Omental fat pad (tissue), 4 donors: ENCODE results near the gene CLGN. TPM values are rescaled to one million over a fixed set of nuclear protein-coding genes. Genes with fewer than 3 reads are reported as not detected.
"Not testable (repeated sequence)": the region's sequence is repeated elsewhere in the genome, so short reads cannot be mapped to it uniquely, and the experiment has no call there.

Source experiments
- ATAC-seq: fragments of 150-250 bp; one replicate; pipeline ENCODE4 v1.9.1; 2016; ENCODE audit warnings: mild to moderate bottlenecking, moderate library complexity; ENCODE audit not compliant: low FRiP score
- DNase-seq: peaks from one replicate; pipeline ENCODE4 v3.0.0-alpha.2; 2019; ENCODE audit warnings: low spot score
- CTCF ChIP-seq, 3 donors: fragments of 450-650 bp; IDR thresholded peaks; one replicate each; pipeline ENCODE4 v1.5.1; 2016 to 2017; ENCODE audit warnings: antibody characterized with exemption in 3 of 3, mild to moderate bottlenecking in 3 of 3, moderate library complexity in 2 of 3
- total RNA-seq, 4 donors: library from RNA; depleted of rRNA; stranded (reverse); fragments of >200 nt; gene quantifications; one replicate each; pipeline ENCODE4 v1.1.0, GENCODE V29; 2016

The CLGN gene
- total RNA-seq, 4 donors from 2014 or later = 0.19 to 0.48 (median 0.38) TPM

DNA sequence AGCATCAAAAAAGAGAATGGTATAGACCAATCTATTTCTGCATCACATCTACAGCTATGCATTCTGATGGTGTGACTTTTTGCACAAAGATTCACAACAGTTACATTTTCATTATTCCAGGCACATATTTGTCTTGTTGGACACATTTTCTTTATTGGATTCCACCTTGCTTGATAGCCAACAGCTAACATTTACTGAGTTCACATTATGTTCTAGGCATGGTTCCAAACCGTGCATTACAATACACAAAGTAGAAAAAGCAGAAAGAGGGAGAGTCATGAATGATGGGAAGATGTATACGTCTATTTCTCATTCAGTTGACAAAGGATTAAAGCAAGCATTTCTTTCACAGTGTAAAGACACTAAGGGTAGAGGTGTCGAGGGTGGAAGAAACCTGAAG, 22.9 kb upstream of the CLGN start:
- TF ChIP-seq CTCF (IDR thresholded peaks at IDR 0.05) = no peak
- DNase-seq (no peak), ATAC-seq (no peak)

DNA sequence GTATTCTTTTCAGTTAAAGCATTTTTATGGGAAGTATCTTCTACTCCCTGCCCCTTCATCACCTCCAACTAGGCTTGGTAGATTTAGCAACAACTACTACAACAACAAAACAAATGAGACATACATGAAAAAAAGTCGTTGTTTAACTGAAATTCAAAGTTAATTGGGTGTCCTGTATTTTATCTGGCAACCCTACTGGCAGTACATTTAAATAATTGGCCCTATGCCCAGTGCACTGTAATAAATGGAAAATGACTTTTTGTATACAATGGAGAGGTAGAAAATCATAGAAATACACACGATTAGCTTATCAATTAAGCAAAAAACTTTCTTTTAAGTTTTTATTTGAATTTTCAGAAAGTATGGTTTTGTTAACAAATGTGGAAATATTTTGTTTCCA, 21.4 kb upstream of the CLGN start:
- TF ChIP-seq CTCF (IDR thresholded peaks at IDR 0.05) = no peak
- ATAC-seq (no peak), DNase-seq (no peak)

- TF ChIP-seq CTCF (IDR thresholded peaks at IDR 0.05) = no peak
- no peak for DNase-seq
- no peak for ATAC-seq
Measured at GRCh38 chr4:140448162-140448561, 20.7 kb upstream of the CLGN start.

GRCh38 chr4:140444347-140444746, 16.9 kb upstream of the CLGN start:
- DNase-seq, ATAC-seq: not testable (repeated sequence)

DNA sequence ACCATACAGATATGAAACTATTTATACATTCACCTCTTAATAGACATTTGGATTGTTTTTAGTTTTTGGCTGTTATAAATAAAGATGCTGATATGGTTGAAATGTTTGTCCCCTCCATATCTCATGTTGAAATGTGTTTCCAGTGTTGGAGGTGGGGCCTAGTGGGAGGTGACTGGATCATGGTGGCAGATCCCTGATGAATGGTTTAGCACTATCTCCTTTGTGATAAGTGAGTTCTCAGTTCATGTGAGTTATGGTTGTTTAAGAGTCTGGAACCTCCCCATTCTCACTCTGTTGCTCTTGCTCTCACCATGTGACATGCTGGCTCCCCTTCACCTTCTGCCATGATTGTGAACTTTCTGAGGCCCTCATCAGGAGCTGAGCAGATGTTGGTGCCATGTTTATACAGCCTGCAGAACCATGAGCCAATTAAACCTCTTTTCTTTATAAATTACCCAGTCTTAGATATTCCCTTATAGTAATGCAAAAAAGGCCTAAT, 12.2 kb upstream of the CLGN start:
- no peak for TF ChIP-seq CTCF (IDR thresholded peaks at IDR 0.05)
- ATAC-seq (no peak), DNase-seq (no peak)

DNA sequence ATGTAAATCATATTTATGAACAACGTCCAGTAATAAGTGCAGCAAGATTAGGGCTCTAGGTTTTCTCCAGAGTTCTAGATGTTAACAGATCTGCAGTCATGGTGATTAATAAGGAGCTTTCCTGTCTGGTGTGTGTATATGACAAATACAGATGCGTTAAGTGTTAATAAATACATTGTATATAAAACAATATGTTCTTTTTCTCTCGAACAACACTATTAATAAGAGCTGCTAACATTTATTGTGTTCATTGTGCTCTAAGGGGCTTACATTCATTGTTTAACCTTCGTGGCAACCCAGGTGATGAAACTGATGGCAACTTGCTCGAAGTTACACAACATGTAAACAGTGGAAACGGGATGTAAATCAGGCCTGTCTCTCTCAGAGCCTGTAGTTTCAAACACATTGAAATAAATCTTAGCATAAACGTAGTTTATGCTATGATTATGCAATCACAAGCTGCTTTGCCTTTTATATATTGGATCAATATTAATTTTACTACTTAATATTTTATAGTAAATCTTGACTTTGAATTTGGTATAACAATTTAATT, 547 bp upstream of the CLGN start:
- DNase-seq = no peak
- no peak for ATAC-seq
- TF ChIP-seq CTCF (IDR thresholded peaks at IDR 0.05) = no peak

- ATAC-seq (peak; percentile 26), DNase-seq (no peak)
- TF ChIP-seq CTCF (IDR thresholded peaks at IDR 0.05) = no peak
Measured at GRCh38 chr4:140426610-140427105, 790 bp downstream of the CLGN start.
